K562 (cell line): Measurements from ENCODE around the gene PIGV. TPM values are rescaled to one million over a fixed set of nuclear protein-coding genes. Genes with fewer than 3 reads are reported as not detected.

Source experiments
- BCLAF1 ChIP-seq, 2 experiments: fragments of 450-650 bp in 1 of 2; IDR thresholded peaks; 2 replicates each; pipeline ENCODE4 v1.6.1; 2011 to 2017; ENCODE audit warnings: low read depth in 2 of 2, antibody characterized with exemption in 1 of 2, borderline replicate concordance in 1 of 2, low read length in 1 of 2, mild to moderate bottlenecking in 1 of 2, mixed read lengths in 1 of 2; ENCODE audit not compliant: control insufficient read depth in 1 of 2
- BRF1 ChIP-seq: IDR thresholded peaks from 3 replicates; pipeline ENCODE4 v1.6.1; 2011; ENCODE audit warnings: borderline replicate concordance, mild to moderate bottlenecking; ENCODE audit not compliant: insufficient read length; ENCODE audit errors: extremely low read depth
- CBFB ChIP-seq: sonication (generic); formaldehyde crosslinking; IDR thresholded peaks from 2 replicates; pipeline ENCODE4 v1.4.0; 2020; ENCODE audit warnings: mild to moderate bottlenecking, missing genetic modification reagents
- CHD7 ChIP-seq: fragments of 200-600 bp; sonication (generic); IDR thresholded peaks from one replicate; pipeline ENCODE4 v1.6.1; 2012; ENCODE audit warnings: mild to moderate bottlenecking, low read depth, low read length, inconsistent platforms
- CREB5 ChIP-seq: fragments of 250-450 bp; sonication (Bioruptor Pico); IDR thresholded peaks from 2 replicates; pipeline ENCODE4 v1.5.0; 2020; ENCODE audit warnings: mild to moderate bottlenecking
- PBX2 ChIP-seq, 2 experiments: IDR thresholded peaks in 1 of 2; conservative IDR thresholded peaks in 1 of 2; 2 replicates each; pipeline ENCODE4 v1.6.1; 2016; ENCODE audit warnings: low read depth in 2 of 2, mild to moderate bottlenecking in 1 of 2, missing compliant biosample characterization in 1 of 2, missing genetic modification characterization in 1 of 2, moderate library complexity in 1 of 2
- PYGO2 ChIP-seq: fragments of 450-650 bp; IDR thresholded peaks from 2 replicates; pipeline ENCODE4 v1.6.1; 2016; ENCODE audit warnings: mild to moderate bottlenecking, missing genetic modification characterization, moderate library complexity, missing compliant biosample characterization
- polyA plus RNA-seq, 8 experiments: library from polyadenylated mRNA; depleted of rRNA in 4 of 8; stranded (reverse) in 5 of 8; unstranded in 3 of 8; fragments of >200 nt; fragmentation: Nextera tagmentation in 2 of 8; fragmentation: Illumina TruSeq in 1 of 8; extraction: Ambion mirVana in 2 of 8; extraction: Trizol in 1 of 8; gene quantifications; 2 replicates each; pipeline versions ENCODE4 v1.2.1 to v1.2.3, GENCODE V29; 2011 to 2014; ENCODE audit warnings: inconsistent platforms in 1 of 8, missing spikeins in 1 of 8
- total RNA-seq, 7 experiments: library from RNA; depleted of rRNA in 6 of 7; stranded (reverse); fragments of >200 nt in 6 of 7; fragmentation: Illumina TruSeq in 2 of 7; extraction: Trizol in 2 of 7; gene quantifications; 2 replicates each; pipeline versions ENCODE4 v1.2.1 to v1.2.3, GENCODE V29; 2011 to 2021; ENCODE audit warnings: low replicate concordance in 1 of 7

PIGV gene
- total and polyA plus RNA-seq, 9 of the 15 experiments (the other 6 are each of a cell fraction or from before 2014, with no cell fraction given), result 8.4 to 21.8 (median 11.7) TPM

- TF ChIP-seq PBX2 (CRISPR knock-in tag; IDR thresholded peaks at IDR 0.05; ENCODE audit: low read depth), result no peak
- TF ChIP-seq PBX2 (tag; conservative IDR thresholded peaks at IDR 0.05; ENCODE audit: low read depth), result no peak
- no peak for TF ChIP-seq BCLAF1 (IDR thresholded peaks at IDR 0.05; ENCODE audit: borderline replicate concordance in 1 of 2, control insufficient read depth in 1 of 2, low read depth in 2 of 2, low read length in 1 of 2)
- 0 out of 2 replicates have a peak, but pooled peaks have one; percentile 17 for TF ChIP-seq PYGO2 (tag)
- peak; percentile 74; the same call in 1 of the 2 replicates for TF ChIP-seq CREB5
- no peak for TF ChIP-seq BRF1
- 0 out of 2 replicates have a peak, but pooled peaks have one; percentile 30 for TF ChIP-seq CBFB (CRISPR knock-in tag)
- no peak for TF ChIP-seq CHD7
These were observed 407 bp upstream of the PIGV start (continued) for GRCh38 chr1:26787381-26787705.
